GM12864 (cell line): ENCODE measurements around the gene ARRB1.

ENCODE experiments used
- DNase-seq: peaks from one replicate; pipeline ENCODE4 v3.0.0-alpha.2; 2011; ENCODE audit warnings: low read depth
- H3K4me3 ChIP-seq: 2 replicates; pipeline ENCODE4 v1.5.1; 2011; ENCODE audit warnings: mild to moderate bottlenecking, low read depth, low read length, control low read depth
- TF ChIP-seq, protein P1 (sequence below): IDR thresholded peaks from 2 replicates; pipeline ENCODE4 v1.5.1; 2011; ENCODE audit warnings: low read depth, mild to moderate bottlenecking, moderate library complexity, low read length, control low read depth, inconsistent platforms; ENCODE audit errors: missing control alignments

Gene ARRB1

DNA sequence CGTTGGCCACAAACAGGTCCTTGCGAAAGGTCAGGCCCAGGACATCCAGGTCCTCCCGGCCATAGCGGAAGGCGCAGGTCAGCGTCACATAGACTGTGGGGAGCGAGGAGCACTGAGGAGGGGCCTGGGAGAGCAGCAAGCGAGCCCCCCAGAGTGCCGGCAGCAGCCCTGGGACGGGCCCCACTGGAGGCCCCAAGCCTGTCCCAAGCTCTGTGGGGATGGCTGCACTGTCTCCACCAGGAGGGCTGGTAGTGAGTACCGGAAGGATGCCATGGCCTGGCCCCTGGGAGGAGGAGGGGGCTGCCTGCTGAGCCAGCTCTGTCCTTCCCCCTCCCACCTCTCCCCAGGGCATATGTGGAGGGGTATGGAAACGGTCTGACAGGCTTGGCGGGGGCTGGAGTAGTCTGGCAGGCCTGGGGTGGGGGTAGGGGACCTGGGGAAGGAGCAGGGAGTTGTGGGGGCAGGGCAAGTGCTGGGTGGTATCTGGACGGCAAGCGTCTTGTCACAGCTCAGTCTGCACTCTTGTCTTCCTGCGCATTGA is 68.0 kb downstream of the ARRB1 start:
- TF ChIP-seq, protein P1, sequence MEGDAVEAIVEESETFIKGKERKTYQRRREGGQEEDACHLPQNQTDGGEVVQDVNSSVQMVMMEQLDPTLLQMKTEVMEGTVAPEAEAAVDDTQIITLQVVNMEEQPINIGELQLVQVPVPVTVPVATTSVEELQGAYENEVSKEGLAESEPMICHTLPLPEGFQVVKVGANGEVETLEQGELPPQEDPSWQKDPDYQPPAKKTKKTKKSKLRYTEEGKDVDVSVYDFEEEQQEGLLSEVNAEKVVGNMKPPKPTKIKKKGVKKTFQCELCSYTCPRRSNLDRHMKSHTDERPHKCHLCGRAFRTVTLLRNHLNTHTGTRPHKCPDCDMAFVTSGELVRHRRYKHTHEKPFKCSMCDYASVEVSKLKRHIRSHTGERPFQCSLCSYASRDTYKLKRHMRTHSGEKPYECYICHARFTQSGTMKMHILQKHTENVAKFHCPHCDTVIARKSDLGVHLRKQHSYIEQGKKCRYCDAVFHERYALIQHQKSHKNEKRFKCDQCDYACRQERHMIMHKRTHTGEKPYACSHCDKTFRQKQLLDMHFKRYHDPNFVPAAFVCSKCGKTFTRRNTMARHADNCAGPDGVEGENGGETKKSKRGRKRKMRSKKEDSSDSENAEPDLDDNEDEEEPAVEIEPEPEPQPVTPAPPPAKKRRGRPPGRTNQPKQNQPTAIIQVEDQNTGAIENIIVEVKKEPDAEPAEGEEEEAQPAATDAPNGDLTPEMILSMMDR, result no peak
- H3K4me3 ChIP-seq, result no peak overlapping the region
- no peak for DNase-seq

DNA sequence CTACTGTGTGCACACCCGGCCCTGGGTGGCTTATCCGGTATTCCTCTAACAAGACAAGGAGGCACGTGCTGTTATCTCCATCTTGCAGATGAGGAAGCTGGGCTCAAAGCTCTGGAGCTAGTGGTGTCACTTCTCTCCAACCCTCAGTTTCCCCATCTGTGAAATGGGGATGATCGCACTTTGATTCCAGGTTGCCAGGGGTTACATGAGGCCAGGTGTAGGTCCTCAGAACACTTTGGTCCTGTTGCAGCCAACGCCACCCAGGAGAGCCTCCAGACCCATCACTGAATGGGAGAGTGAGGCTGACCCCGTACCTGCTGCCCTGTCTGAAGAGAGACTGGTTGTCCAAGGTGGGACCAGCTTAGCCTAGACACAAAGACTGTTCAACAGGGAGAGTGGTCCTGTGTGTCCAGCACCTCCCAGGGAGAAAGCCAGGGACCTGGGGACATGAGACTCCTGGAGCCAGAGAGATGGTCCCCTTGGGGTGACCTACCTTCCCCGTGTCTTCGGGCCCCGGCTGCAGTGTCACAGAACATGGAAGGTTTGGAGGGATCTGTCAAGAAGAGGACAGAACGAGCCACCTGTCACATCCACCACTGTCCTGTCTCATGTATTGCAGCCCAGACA is 69.9 kb downstream of the ARRB1 start:
- no peak overlapping the region for H3K4me3 ChIP-seq
- no peak for DNase-seq
- TF ChIP-seq, protein P1, result no peak

DNA sequence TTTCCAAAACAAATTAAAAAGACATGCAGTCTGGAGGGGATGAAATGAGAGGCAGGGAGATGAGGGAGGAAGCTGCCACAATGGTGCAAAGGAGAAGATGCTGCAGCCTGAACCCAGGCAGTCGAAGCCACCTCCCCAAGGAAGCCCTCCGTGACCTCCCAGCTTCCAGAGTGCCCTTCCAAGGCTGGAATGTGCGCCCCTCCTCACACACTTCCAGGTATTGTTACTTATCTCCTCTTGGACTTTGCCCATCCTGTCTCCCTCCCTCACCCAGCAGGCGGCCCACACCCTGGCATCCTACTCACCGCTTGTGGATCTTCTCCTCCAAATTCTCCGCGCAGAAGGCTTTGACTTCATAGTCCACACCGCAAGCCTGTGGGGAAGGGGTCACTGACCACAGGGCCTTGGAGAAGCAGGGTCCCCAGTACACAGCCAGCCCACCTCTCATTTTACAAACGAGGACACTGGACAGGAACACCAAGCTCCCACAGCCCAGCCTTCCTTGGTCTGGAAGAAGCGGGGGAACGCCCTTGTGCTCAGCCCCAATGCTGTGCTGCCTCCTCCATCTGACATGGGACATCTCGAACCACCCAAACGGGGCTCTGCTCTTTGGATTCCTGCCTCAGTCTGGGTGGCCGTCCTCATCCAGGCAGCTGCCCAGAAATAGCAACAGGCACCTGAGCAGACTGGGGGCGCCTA is 70.5 kb downstream of the ARRB1 start:
- TF ChIP-seq, protein P1, result no peak
- DNase-seq, result no peak

DNA sequence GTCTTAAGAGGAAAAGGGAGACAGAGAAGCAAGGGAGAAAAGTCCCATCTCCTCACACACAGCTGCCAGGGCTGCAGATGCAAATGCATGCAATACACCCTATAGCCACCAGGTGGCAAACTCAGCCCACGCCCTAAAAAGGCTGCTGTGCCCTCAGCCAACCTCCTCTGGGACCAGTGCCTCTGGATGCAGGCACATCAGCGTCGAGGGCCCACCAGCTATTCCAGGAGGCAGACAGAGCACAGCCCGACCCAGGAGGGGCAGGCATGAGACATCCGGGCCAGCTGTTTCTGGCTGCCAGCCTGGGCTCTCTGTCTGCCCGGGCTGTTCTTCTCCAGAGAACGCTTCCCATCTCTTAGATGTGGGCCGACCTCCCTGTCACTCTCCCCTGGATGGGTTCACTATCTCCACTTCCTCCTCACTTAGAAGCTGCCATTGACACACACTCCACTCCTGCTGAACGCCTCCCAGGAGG is 71.2 kb downstream of the ARRB1 start:
- TF ChIP-seq, protein P1, result peak; percentile 98
- H3K4me3 ChIP-seq, result no peak overlapping the region
- peak; percentile 19 for DNase-seq

More for the DNA sequence above, 70.5 kb downstream of the ARRB1 start:
- no peak overlapping the region for H3K4me3 ChIP-seq

DNA sequence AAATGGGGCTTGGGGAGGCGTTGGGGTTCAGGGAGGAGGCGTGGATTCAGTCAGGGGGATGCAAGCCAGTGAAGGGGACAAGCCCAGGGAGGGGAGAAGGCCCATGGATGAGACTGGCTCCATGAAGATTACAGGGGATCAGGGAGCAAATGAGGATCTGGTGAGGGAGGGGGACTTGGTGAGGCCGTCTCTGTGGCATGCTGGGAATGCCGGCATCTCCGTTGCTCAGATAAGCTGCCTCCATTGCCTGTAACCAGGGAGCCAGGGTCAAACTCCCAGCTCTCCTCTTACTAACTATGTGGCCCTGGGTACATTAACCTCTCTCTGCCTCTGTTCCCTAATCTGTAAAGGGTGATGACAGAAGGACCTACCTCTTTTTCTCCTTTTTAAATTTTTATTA is 72.2 kb downstream of the ARRB1 start:
- no peak overlapping the region for H3K4me3 ChIP-seq
- TF ChIP-seq, protein P1, result no peak
- no peak for DNase-seq

DNA sequence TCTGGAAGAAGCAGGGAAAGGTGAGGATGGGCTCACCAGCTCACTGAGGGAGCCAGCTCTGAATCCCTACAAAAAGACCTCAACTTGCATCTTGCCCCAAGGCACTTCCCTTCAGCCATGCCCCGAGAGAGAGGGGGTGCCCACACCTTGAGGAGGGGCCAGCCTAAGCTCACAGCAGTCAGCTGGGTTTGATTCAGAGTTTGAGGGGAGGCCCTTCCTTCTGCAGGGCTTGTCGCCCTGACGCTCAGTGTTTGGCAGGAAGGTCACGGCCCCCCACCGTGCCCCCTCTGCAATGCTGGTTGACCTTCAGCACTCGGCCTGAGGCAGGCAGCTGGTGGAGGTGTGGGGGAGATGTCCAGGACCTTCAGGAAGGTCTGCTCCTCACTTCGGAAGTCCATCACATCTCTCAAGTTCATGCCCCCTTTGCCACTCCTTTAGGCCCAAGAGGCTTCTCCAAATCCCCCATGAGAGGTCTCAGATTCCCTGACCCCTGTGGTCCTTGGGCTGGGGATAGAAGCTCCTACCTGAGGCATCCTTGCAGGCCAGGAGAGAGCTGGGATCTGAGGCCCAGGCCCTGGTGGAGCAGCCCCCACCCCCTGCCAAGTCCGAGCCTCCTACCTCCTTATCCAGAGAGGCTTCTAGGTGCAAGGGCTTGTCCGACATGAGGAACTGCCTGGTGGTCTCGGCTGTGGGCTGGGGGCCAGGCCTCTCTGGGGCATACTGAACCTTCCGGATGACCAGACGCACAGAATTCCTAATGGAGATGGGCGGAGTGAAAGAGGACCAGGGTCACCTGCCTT is 73.3 kb downstream of the ARRB1 start:
- TF ChIP-seq, protein P1, result no peak
- DNase-seq, result no peak
- H3K4me3 ChIP-seq, result no peak overlapping the region
